GM12873 (cell line): ENCODE measurements around the gene MRPL40.

Source experiments
- CTCF ChIP-seq: IDR thresholded peaks from 2 replicates; pipeline ENCODE4 v1.5.1; 2012; ENCODE audit warnings: low read depth, mild to moderate bottlenecking, moderate library complexity, low read length, control low read depth; ENCODE audit not compliant: insufficient read depth; ENCODE audit errors: missing control alignments

MRPL40 gene

GRCh38 chr22:19460036-19460435 lies 27.7 kb downstream of the MRPL40 start:
- TF ChIP-seq CTCF: no peak

GRCh38 chr22:19461506-19461905 lies 29.2 kb downstream of the MRPL40 start:
- TF ChIP-seq CTCF: no peak

- TF ChIP-seq CTCF: no peak
These were observed 30.7 kb downstream of the MRPL40 start for GRCh38 chr22:19463008-19463407.

GRCh38 chr22:19463491-19464469 lies 31.4 kb downstream of the MRPL40 start:
- no peak for TF ChIP-seq CTCF

- no peak for TF ChIP-seq CTCF
These were observed 32.2 kb downstream of the MRPL40 start for GRCh38 chr22:19464546-19464945.

- no peak for TF ChIP-seq CTCF
These were observed 32.6 kb downstream of the MRPL40 start for GRCh38 chr22:19464975-19465374.

- no peak for TF ChIP-seq CTCF
These were observed 33.9 kb downstream of the MRPL40 start for GRCh38 chr22:19466126-19466716.
